Stimulated activated CD8-positive, alpha-beta memory T cell treated with anti-CD3 and anti-CD28 coated beads, Interleukin-12 subunit alpha, Interleukin-12 subunit beta, amount 100 ng/mL, for 24 hours (primary cell): Measurements from ENCODE around the gene IRF7.
"Not testable (repeated sequence)": the region's sequence is repeated elsewhere in the genome, so short reads cannot be mapped to it uniquely, and the experiment has no call there.

Experiments used
- DNase-seq: peaks from one replicate; pipeline ENCODE4 v3.0.0-alpha.2; 2020; ENCODE audit errors: extremely low read depth

IRF7 gene

GRCh38 chr11:581342-581741 is 34.4 kb downstream of the IRF7 start:
- DNase-seq: no peak

- DNase-seq: no peak
Measured at GRCh38 chr11:579830-580601, 35.7 kb downstream of the IRF7 start.

GRCh38 chr11:578276-579035 is 37.3 kb downstream of the IRF7 start:
- DNase-seq: no peak

- DNase-seq: no peak
Measured at GRCh38 chr11:577611-577894, 38.2 kb downstream of the IRF7 start.

- DNase-seq: no peak
Measured at GRCh38 chr11:576811-577610, 38.7 kb downstream of the IRF7 start.

GRCh38 chr11:575996-576768 is 39.6 kb downstream of the IRF7 start, which contains the start of gene PHRF1:
PHRF1 (plus strand) TSS chr11:576470; CDS start chr11:581513, 5,043 bp downstream.
- DNase-seq: peak; percentile 92

GRCh38 chr11:575313-575995 is 40.3 kb downstream of the IRF7 start:
- DNase-seq: no peak

- no peak for DNase-seq
Measured at GRCh38 chr11:574632-575312, 41.0 kb downstream of the IRF7 start.

- DNase-seq: not testable (repeated sequence)
Measured at GRCh38 chr11:574031-574570, 41.6 kb downstream of the IRF7 start.

GRCh38 chr11:573146-573759 is 42.5 kb downstream of the IRF7 start:
- DNase-seq: no peak

GRCh38 chr11:571802-572185 is 44.0 kb downstream of the IRF7 start:
- no peak for DNase-seq

GRCh38 chr11:569158-569885 is 46.4 kb downstream of the IRF7 start:
- DNase-seq: no peak

- peak; percentile 82 for DNase-seq
Measured at GRCh38 chr11:568306-569157, 47.2 kb downstream of the IRF7 start.

GRCh38 chr11:567629-568292 is 48.0 kb downstream of the IRF7 start:
- no peak for DNase-seq

- no peak for DNase-seq
Measured at GRCh38 chr11:567011-567628, 48.6 kb downstream of the IRF7 start.

- DNase-seq: no peak
Measured at GRCh38 chr11:565921-566509, 49.7 kb downstream of the IRF7 start.
